ENCODE measurements around the gene CYP2R1.

CYP2R1 gene

DNA sequence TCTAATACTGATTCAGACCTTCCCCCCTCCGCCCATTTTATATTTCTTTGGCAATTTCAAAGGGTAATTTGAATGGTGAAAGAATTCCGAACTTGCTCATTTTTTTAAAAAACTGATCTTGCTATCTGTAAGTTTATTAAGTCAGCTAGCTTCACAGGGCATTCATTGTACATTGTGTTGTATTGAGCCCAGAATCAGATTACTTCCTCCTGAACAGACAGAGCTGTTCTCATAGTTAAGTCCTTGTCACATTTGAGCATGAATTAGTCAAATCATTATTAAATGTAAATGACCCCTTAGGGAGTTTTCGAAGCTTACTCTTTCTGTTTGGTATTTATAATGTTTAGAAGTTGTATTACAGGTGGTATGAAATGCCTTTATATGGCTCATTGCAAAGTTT, 34.4 kb downstream of the CYP2R1 start:
- Histone ChIP-seq H3K36me3 (ENCODE audit: control insufficient read depth, insufficient read depth, low read length) (peaks cover 4% of the 10 kb centered on the region), H3K27me3 (ENCODE audit: control insufficient read depth, insufficient read depth, low read length) (no peaks in the 10 kb centered on the region), H3K9ac (ENCODE audit: low read depth, low read length) (no peak overlapping the region)

DNA sequence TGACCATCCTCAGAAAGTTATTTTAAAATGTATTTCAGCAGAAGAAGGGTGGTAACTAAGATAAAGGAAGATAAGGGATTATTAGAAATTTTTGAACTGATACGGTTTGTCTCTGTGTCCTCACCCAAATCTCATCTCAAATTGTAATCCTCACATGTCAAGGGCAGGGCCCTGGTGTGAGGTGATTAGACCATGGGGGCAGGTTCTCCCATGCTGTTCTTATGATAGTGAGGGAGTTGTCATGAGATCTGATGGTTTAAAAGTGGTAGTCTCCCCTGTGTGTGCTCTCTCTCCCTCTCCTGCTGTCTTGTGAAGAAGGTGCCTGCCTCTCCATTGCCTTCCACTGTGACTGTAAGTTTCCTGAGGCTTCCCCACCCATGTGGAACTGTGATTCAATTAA, 36.1 kb downstream of the CYP2R1 start:
- H3K27me3 ChIP-seq (ENCODE audit: control insufficient read depth, insufficient read depth, low read length) = no peaks in the 10 kb centered on the region
- no peak overlapping the region for H3K4me3 ChIP-seq (ENCODE audit: low read depth, low read length)
- no peaks in the 10 kb centered on the region for H3K36me3 ChIP-seq (ENCODE audit: control insufficient read depth, insufficient read depth, low read length)
- H3K9ac ChIP-seq (ENCODE audit: low read depth, low read length) = no peak overlapping the region
- H3K4me1 ChIP-seq (ENCODE audit: control insufficient read depth, insufficient read depth, low read length) = no peaks in the 10 kb centered on the region
- H3K9me3 ChIP-seq (ENCODE audit: control insufficient read depth, insufficient read depth, low read length) = no peaks in the 10 kb centered on the region

More for the DNA sequence above, 34.4 kb downstream of the CYP2R1 start:
- Histone ChIP-seq H3K4me3 (ENCODE audit: low read depth, low read length) (no peak overlapping the region), H3K4me1 (ENCODE audit: control insufficient read depth, insufficient read depth, low read length) (no peaks in the 10 kb centered on the region), H3K9me3 (ENCODE audit: control insufficient read depth, insufficient read depth, low read length) (no peaks in the 10 kb centered on the region)

DNA sequence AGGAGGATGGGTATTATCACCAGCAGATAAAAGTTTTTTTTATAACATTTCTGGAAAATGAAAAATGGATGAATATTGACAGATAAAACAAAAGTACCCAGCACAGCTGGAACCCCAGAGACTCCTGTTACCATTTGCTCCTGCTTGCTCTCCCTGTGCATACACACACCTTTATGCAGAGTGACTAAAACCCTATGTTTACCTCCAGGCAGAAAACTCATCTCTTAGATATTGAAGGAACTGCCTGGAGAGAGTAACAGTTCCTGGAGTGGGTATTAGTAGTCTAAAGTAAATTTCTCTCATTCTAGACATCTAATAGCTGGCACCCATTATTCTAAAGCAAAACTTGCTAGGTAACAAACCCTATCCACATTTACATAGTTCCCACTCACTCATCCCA, 38.0 kb downstream of the CYP2R1 start:
- no peaks in the 10 kb centered on the region for H3K27me3 ChIP-seq (ENCODE audit: control insufficient read depth, insufficient read depth, low read length)
- H3K4me1 ChIP-seq (ENCODE audit: control insufficient read depth, insufficient read depth, low read length) = no peaks in the 10 kb centered on the region
- H3K36me3 ChIP-seq (ENCODE audit: control insufficient read depth, insufficient read depth, low read length) = no peaks in the 10 kb centered on the region

DNA sequence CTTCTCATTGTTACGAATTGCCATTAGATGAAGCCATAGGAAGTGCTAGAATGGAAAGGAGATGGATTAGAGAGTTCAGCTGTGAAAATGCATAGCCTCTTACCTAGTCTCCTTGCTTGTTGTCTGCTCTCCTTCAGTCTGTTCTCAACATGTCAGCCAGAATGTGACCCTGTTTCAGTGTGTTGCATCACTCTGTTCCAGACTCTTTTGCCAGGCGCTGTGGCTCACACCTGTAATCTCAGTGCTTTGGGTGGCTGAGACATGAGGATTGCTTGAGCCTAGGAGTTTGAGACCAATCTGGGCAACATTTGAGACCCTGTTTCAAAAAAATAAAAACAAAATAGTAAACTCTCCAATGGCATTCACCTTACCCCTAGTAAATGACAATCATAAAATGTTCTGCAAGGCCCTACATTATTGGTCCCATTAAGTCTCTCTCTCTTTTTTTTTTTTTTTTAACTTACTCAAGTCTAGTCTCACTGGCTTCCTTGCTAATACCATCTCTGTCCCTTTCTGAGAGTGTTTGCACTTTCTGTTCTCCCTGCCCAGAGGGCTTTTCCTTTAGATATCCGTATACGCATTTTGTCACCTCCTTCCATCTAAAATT, 39.4 kb downstream of the CYP2R1 start:
- H3K9ac ChIP-seq (ENCODE audit: low read depth, low read length) = no peak overlapping the region

More for the DNA sequence above, 38.0 kb downstream of the CYP2R1 start:
- Histone ChIP-seq H3K9ac (ENCODE audit: low read depth, low read length) (no peak overlapping the region), H3K9me3 (ENCODE audit: control insufficient read depth, insufficient read depth, low read length) (no peaks in the 10 kb centered on the region), H3K4me3 (ENCODE audit: low read depth, low read length) (no peak overlapping the region)

DNA sequence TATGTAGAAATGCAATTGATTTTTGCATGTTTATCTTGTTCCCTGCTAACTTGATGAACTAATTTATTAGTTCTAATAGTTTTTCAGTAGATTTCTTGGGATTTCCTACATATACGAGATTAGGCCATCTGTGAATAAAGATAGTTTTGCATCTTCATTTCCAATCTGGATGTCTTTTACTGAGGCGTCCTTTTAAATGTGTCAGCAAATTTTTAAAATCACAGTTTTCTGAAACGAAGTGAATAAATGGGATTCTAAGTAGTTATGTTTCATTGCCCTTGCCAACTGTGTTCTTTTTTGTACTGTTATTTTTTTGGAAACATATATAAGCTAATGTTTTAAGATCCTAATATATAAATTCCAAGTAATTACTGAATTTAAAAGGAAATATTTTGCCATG, 50.0 kb downstream of the CYP2R1 start:
- no peak overlapping the region for H3K9ac ChIP-seq (ENCODE audit: low read depth, low read length)
- no peaks in the 10 kb centered on the region for H3K4me1 ChIP-seq (ENCODE audit: control insufficient read depth, insufficient read depth, low read length)
- H3K4me3 ChIP-seq (ENCODE audit: low read depth, low read length) = no peak overlapping the region
- no peaks in the 10 kb centered on the region for H3K36me3 ChIP-seq (ENCODE audit: control insufficient read depth, insufficient read depth, low read length)
- H3K27me3 ChIP-seq (ENCODE audit: control insufficient read depth, insufficient read depth, low read length) = no peaks in the 10 kb centered on the region
- no peaks in the 10 kb centered on the region for H3K9me3 ChIP-seq (ENCODE audit: control insufficient read depth, insufficient read depth, low read length)

More for the DNA sequence above, 39.4 kb downstream of the CYP2R1 start:
- Histone ChIP-seq H3K9me3 (ENCODE audit: control insufficient read depth, insufficient read depth, low read length) (no peaks in the 10 kb centered on the region), H3K36me3 (ENCODE audit: control insufficient read depth, insufficient read depth, low read length) (no peaks in the 10 kb centered on the region), H3K27me3 (ENCODE audit: control insufficient read depth, insufficient read depth, low read length) (no peaks in the 10 kb centered on the region), H3K4me3 (ENCODE audit: low read depth, low read length) (no peak overlapping the region), H3K4me1 (ENCODE audit: control insufficient read depth, insufficient read depth, low read length) (no peaks in the 10 kb centered on the region)

DNA sequence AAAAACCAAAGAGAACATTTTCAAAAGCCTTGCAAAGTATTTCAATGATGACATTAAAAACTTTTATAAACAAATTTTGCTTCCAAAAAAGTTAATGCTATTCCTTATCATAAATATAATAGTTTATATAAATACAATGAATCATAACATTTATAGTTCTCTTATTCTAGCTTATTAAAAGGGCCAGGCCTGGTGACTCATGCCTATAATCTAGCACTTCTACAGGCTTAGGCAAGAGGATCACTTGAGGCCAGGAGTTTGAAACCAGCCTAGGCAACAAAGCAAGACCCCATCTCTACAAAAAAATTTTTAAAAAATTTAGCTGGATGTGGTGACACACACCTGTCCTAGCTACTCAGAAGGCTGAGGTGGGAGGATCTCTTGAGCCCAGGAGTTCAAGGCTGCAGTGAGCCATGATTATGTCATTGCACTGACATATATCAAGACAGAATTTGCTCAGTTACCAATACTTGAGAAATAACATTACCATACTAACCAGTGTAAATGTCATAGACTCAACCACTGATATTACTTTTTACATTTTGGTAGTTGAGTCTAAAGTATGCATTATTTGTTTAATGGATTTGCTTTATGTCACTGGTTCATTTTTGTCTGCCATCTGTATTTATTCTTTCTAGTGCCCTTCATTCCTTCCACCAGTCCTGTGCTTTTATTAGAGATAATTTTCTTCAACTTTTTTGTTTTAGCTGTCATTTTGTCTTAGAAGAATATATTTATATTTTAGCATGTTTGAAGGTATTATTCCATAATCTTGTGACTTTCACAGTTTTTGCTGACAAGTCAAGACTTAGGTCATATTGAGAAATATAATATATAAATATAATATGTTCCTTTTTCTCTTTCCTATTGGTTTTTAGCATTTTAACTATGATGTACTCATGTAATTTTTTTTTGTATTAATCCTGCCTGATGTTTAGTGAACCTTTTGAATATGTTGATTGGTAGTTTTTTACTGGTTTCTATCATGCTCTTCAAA, 56.2 kb downstream of the CYP2R1 start:
- Histone ChIP-seq H3K4me3 (ENCODE audit: low read depth, low read length) (no peak overlapping the region), H3K4me1 (ENCODE audit: control insufficient read depth, insufficient read depth, low read length) (no peaks in the 10 kb centered on the region), H3K9ac (ENCODE audit: low read depth, low read length) (no peak overlapping the region)

More for the DNA sequence above, 56.2 kb downstream of the CYP2R1 start:
- no peaks in the 10 kb centered on the region for H3K27me3 ChIP-seq (ENCODE audit: control insufficient read depth, insufficient read depth, low read length)
- no peaks in the 10 kb centered on the region for H3K36me3 ChIP-seq (ENCODE audit: control insufficient read depth, insufficient read depth, low read length)
- H3K9me3 ChIP-seq (ENCODE audit: control insufficient read depth, insufficient read depth, low read length) = no peaks in the 10 kb centered on the region

Measured in iPS-15b (cell line).